Measurements from ENCODE around the gene GABARAPL1.
A peak's percentile ranks its signal among the peaks of the same experiment; 100 is the strongest.

The GABARAPL1 gene

GRCh38 chr12:10235761-10236631 lies 23.3 kb downstream of the GABARAPL1 start:
- peak; percentile 60 for DNase-seq (ENCODE audit: low spot score)

- DNase-seq (ENCODE audit: low spot score): no peak
Measured at GRCh38 chr12:10236720-10237119, 24.0 kb downstream of the GABARAPL1 start.

DNA sequence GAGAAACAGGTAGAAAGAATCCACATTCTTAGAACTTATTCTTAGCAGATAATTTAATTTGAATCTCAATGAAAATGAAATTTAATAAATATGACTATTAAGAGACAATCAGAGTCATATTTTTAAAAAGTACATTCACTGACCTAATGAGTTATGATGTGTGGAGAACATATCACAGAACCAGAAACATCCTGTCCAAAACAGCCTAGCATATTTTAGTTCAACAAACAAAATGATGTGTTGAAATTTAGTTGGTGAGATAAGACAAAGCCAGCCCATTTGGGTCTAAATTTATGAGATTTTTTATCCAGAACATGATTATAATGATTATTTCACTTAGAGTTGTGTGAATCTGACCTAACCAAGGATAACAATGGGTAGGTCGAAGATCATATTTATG lies 25.8 kb downstream of the GABARAPL1 start:
- no peak for DNase-seq (ENCODE audit: low spot score)

- DNase-seq (ENCODE audit: low spot score): no peak
Measured at GRCh38 chr12:10241290-10241689, 28.6 kb downstream of the GABARAPL1 start.

DNA sequence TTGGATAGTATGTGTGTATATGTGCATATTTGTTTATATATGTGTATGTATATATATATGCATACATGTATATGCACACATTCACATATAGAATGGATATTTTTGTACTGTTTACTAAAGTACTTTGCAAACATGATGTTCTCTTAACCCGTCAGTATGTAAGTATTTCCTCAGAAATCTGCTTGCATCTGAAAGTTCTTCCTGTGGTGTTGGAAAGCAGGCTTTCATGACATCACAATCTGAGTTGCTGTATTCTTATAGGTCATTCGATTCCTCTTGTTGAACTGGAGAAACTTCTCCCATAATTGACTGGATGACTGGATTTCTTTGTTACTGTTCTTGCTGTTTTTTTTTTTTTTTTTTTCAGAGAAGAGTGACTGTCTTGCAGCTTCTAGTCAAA lies 29.1 kb downstream of the GABARAPL1 start:
- no peak for DNase-seq (ENCODE audit: low spot score)

DNA sequence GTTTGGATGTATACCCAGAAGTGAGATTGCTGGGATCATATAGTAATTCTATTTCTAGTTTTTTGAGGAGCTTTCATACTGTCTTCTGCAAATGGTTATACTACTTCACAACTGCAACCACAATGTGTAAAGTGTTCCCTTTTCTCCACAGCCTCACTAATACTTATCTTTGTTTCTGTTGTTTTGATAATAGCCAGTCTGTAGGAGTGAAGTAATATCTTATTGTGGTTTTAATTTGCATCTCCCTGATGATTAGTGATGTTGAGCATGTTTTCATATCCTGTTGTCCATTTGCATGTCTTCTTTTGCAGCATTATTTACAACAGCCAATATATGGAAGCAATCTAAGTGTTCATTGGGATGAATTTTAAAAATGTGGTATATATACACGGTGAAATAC lies 29.9 kb downstream of the GABARAPL1 start:
- DNase-seq (ENCODE audit: low spot score): no peak

DNA sequence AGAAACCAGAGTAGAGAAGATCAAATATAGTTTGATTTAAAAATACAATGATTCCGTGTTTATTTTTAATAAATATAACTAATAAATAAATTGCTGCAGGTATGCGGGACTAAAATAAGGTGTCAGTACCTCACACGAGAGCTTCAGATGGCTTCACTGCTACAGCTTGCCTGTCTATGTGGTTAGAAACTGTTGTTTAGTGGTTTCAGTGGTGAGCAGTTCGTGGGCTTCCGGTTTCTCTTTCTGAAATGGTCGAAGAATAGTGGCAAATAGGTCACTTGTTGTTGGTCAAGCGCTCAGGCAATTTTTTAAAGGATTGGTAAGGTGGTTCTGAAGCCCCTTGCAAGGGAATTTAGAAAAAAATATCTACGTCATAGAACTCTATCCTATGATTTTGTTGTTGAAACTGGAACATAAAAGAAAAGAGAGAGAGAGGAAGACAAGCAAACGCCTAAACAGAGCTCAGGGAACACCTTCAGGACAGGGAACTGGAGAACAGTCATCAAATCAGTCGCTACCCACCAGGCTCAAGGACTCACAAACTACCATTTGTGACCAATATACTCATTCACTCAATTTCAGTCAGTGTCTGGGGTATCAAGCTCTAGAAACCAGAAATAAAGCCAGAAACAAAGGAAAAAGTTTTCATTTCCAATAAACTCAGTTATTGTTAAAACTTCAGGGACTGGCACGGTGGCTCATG lies 31.3 kb downstream of the GABARAPL1 start:
- no peak for DNase-seq (ENCODE audit: low spot score)

GRCh38 chr12:10247436-10248058 lies 34.9 kb downstream of the GABARAPL1 start:
- no peak for DNase-seq (ENCODE audit: low spot score)

DNA sequence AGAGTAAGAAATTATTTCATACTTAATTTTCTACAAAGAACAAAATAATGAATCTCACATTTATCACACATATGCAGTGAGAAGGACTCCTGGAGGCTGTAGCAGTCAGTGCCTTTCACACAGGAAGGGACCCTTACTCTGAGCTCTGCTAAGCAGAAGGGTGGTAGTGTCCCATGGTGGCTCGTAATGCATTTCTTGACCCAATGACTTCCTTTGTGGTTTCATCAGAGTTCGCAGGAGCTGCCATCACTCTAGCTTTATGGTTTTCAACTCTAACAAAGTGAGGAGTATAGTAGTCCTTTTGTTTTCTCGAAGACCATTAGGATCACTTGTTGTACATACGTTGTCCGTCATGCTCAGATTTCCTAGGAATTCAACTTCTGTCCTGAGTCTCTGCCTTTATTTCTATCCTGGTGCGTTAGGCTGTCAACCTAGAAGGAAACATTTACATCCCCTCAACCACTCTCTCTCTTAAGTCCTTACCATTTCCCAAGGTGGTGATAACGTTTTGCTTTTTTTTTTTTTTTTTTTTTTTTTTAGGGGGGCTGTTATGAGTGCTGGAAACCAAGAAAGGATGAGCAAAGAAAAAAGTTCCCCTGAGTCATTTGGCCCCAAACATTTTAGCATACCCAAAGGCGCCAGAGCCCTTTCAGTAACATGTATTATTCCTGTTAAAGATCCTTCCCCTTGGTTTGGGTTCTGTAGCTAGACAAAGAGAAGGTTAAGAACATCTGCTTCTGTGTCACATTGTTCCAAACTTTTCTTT lies 37.2 kb downstream of the GABARAPL1 start:
- DNase-seq (ENCODE audit: low spot score): no peak

GRCh38 chr12:10251669-10252068 lies 39.0 kb downstream of the GABARAPL1 start:
- no peak for DNase-seq (ENCODE audit: low spot score)

DNA sequence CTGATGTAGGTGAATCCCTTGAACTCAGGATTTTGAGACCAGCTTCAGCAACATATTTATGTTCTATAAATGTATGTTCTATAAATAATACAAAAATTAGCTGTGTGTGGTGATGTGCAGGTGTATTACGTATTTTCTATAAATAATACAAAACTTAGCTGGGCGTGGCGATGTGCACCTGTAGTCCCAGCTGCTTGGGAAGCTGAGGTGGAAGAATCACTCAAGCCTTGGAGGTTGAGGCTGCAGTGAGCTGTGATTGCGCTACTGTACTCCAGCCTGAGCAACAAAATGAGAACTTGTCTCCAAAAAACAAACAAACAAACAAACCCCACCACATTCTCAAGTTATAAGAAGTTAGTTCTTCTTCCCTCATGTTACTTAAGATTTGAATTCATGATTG lies 39.5 kb downstream of the GABARAPL1 start:
- no peak for DNase-seq (ENCODE audit: low spot score)

GRCh38 chr12:10256064-10256463 lies 43.4 kb downstream of the GABARAPL1 start:
- no peak for DNase-seq (ENCODE audit: low spot score)

GRCh38 chr12:10260927-10261326 lies 48.2 kb downstream of the GABARAPL1 start:
- no peak for DNase-seq (ENCODE audit: low spot score)

GRCh38 chr12:10268037-10268436 lies 55.4 kb downstream of the GABARAPL1 start:
- no peak for DNase-seq (ENCODE audit: low spot score)

GRCh38 chr12:10272467-10272866 lies 59.8 kb downstream of the GABARAPL1 start:
- no peak for DNase-seq (ENCODE audit: low spot score)

Measured in iPS-NIHi11 (cell line).